ENCODE measurements around the gene PLPP7.
A peak's percentile ranks its signal among the peaks of the same experiment; 100 is the strongest.
"Not testable (repeated sequence)": the region's sequence is repeated elsewhere in the genome, so short reads cannot be mapped to it uniquely, and the experiment has no call there.

PLPP7 gene

DNA sequence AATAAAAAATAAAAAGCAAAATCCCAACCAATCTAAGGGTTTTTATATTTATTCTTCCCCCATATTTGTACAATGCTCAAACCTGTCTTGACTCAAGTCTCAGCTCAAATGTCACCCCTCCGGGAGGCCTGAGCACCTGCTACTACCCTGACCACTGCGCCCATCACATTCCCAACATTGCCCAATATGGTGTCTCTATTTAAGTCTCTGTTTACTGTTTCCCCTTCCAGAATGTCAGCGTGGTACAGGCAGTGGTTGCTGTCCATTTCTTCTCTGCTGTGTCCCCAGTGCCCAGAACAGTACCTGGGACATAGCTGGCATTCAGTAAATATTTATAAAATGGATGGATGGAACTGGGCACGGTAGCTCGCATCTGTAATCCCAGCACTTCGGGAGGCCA lies 57.0 kb downstream of the PLPP7 start:
- no peak overlapping the region for H3K9ac ChIP-seq (ENCODE audit: low read length in 5 of 5)
- no peaks in the 10 kb centered on the region for H3K36me3 ChIP-seq (ENCODE audit: control insufficient read depth in 5 of 5, insufficient read depth in 5 of 5, low read length in 5 of 5)
- peaks cover 0 to 4% (median 0%) of the 10 kb centered on the region in 5 donors for H3K27me3 ChIP-seq (ENCODE audit: control insufficient read depth in 5 of 5, insufficient read depth in 4 of 5, low read length in 5 of 5)
- H3K27ac ChIP-seq (ENCODE audit: low read depth, low read length), result no peak overlapping the region
- H3K9me3 ChIP-seq (ENCODE audit: control insufficient read depth in 5 of 5, low read length in 5 of 5), result no peaks in the 10 kb centered on the region
- H3K4me3 ChIP-seq (ENCODE audit: low read depth in 1 of 5, low read length in 5 of 5), result no peak overlapping the region
- H3K4me1 ChIP-seq (ENCODE audit: control insufficient read depth in 5 of 5, insufficient read depth in 5 of 5, low read length in 5 of 5), result peaks cover 0 to 11% (median 10%) of the 10 kb centered on the region in 5 donors

DNA sequence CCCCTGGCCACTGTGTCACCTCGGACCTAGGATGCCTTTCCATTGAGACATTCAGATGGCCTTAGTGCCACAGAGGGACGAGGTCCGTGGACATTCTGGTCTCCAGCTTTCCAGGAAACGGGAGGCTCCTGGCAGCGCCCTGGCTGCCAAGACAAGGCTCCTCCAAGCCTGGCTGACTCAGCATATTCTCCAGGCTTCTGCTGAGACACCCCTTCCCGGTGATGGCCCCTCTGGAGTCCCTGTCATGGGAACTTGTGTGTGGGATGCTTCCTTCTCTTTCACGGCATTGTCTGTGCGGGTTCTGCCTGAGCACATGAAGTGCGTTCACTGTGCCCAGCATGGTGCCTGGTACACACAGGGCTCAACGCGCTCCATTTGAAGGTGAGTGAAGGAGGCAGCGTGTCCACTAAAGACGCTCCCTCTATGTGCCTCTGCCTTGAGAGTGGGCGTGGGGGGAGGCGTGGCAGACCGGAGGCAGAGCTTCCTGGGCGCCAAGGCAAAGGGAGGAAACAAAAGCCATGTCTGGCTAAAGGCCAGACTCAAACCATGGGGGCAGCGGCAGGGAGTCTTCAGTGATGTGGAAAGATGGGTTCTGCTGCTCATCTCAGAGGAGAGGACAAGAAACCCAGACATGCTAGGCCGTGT lies 58.0 kb downstream of the PLPP7 start:
- H3K4me1 ChIP-seq (ENCODE audit: control insufficient read depth in 5 of 5, insufficient read depth in 5 of 5, low read length in 5 of 5), result peaks cover 0 to 11% (median 10%) of the 10 kb centered on the region in 5 donors
- no peak overlapping the region for H3K4me3 ChIP-seq (ENCODE audit: low read depth in 1 of 5, low read length in 5 of 5)
- H3K9me3 ChIP-seq (ENCODE audit: control insufficient read depth in 5 of 5, low read length in 5 of 5), result no peaks in the 10 kb centered on the region
- peaks cover 0 to 4% (median 0%) of the 10 kb centered on the region in 5 donors for H3K27me3 ChIP-seq (ENCODE audit: control insufficient read depth in 5 of 5, insufficient read depth in 4 of 5, low read length in 5 of 5)
- H3K27ac ChIP-seq (ENCODE audit: low read depth, low read length), result no peak overlapping the region
- H3K9ac ChIP-seq (ENCODE audit: low read length in 5 of 5), result no peak overlapping the region
- H3K36me3 ChIP-seq (ENCODE audit: control insufficient read depth in 5 of 5, insufficient read depth in 5 of 5, low read length in 5 of 5), result no peaks in the 10 kb centered on the region

DNA sequence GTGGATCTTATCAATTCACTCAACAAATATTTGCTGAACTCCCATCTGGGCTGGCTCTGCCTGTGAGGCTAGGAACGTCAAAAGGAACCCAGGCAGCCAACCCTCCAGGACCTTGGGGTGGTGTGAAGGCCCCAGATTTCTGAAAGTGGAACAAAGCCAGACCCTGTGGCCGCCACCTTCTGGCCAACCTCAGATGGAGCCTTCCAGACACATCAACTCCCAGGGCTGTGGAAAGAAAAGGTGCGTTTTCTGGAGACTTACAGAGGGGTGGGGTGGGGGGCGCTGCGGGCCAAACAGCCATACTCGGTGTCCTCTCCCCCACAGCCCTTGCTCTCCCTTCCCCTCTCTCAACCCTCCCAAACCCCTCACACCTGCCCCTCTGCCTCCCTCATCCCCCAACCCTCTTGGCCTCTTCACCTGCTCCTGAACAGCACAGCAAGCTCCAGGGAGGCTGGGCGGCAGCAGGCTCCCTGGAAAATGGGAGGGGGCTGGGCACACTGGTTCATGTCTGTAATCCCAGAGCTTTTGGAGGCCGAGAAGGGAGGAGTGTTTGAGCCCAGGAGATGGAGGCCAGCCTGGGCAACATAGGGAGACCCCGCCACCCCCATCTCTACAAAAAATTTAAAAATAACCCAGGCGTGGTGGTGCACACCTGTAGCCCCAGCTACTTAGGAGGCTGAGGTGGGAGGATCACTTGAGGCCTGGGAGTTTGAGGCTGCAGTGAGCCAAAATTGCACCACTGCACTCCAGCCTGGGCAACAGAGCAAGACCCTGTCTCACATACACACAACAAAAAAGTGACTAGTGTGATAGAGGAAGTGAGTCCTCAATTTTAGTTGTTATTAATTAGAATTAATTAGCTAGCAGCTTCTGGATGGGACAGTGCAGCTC lies 59.4 kb downstream of the PLPP7 start:
- Histone ChIP-seq H3K4me3 (ENCODE audit: low read depth in 1 of 5, low read length in 5 of 5) (no peak overlapping the region), H3K36me3 (ENCODE audit: control insufficient read depth in 5 of 5, insufficient read depth in 5 of 5, low read length in 5 of 5) (no peaks in the 10 kb centered on the region), H3K27me3 (ENCODE audit: control insufficient read depth in 5 of 5, insufficient read depth in 4 of 5, low read length in 5 of 5) (peaks cover 0 to 4% (median 0%) of the 10 kb centered on the region in 5 donors), H3K27ac (ENCODE audit: low read depth, low read length) (no peak overlapping the region), H3K9me3 (ENCODE audit: control insufficient read depth in 5 of 5, low read length in 5 of 5) (no peaks in the 10 kb centered on the region), H3K4me1 (ENCODE audit: control insufficient read depth in 5 of 5, insufficient read depth in 5 of 5, low read length in 5 of 5) (peaks cover 0 to 11% (median 10%) of the 10 kb centered on the region in 5 donors), H3K9ac (ENCODE audit: low read length in 5 of 5) (no peak overlapping the region)

DNA sequence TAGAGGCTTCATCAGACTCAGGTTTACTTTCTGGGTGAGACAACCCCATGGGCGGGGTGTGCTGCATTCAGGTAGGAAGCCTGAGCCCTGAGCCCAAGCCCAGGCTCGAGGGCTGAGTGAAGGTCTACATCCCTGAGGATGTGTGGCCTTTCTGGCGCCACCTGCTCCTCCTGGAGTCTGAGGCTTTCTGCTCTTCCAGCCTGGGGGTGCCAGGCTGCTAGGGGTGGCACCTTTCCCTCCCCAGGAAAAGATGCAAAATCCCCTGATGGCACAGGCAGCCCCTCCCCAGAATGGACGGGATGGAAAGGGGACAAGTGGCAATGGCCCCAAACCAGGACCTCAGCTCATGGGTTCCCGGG lies 60.0 kb downstream of the PLPP7 start:
- H3K27ac ChIP-seq (ENCODE audit: low read depth, low read length), result no peak overlapping the region
- H3K4me1 ChIP-seq (ENCODE audit: control insufficient read depth in 5 of 5, insufficient read depth in 5 of 5, low read length in 5 of 5), result peaks cover 0 to 11% (median 10%) of the 10 kb centered on the region in 5 donors
- no peaks in the 10 kb centered on the region for H3K36me3 ChIP-seq (ENCODE audit: control insufficient read depth in 5 of 5, insufficient read depth in 5 of 5, low read length in 5 of 5)
- peak overlapping the region in 4 of 5 donors; percentile 54 to 67 (median 62) for H3K4me3 ChIP-seq (ENCODE audit: low read depth in 1 of 5, low read length in 5 of 5)
- H3K9ac ChIP-seq (ENCODE audit: low read length in 5 of 5), result peak overlapping the region in 1 of 5 donors; percentile 69
- no peaks in the 10 kb centered on the region for H3K9me3 ChIP-seq (ENCODE audit: control insufficient read depth in 5 of 5, low read length in 5 of 5)
- H3K27me3 ChIP-seq (ENCODE audit: control insufficient read depth in 5 of 5, insufficient read depth in 4 of 5, low read length in 5 of 5), result peaks cover 0 to 4% (median 0%) of the 10 kb centered on the region in 5 donors

DNA sequence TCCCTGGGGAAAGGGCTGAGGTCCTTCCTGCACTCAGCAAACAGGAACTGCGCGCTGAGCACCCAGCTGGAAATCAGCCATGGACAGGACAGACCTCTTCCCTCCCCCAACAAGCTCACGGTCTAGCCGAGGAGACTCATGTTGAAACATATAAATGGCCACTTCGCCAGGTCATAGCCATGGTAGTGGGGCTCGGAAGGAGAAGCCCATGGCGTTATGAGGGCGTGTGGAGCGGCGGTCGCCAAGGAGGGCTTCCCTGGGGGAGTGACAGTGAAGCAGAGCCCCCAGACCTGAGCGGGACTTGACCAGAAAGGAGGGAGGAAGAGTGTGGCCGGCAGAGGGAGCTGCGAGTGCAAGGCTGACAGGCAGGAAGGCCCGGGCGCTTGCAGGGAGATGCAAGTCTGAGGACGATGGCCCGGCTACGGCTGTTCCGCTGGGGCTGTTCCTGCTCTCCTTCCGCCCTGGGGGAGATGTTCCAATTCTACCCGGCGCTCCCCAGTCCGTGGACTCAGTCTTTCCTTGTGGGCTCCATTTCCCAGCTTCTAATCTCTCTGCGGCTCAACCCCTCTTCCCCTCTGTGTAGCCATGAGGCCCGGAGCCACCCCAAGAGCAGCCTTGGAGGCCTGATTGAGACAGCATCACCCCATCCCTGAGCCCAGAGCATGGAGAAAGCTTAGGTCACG lies 60.5 kb downstream of the PLPP7 start:
- no peaks in the 10 kb centered on the region for H3K9me3 ChIP-seq (ENCODE audit: control insufficient read depth in 5 of 5, low read length in 5 of 5)
- H3K4me3 ChIP-seq (ENCODE audit: low read depth in 1 of 5, low read length in 5 of 5), result peak overlapping the region; percentile 53 to 67 (median 58)
- no peak overlapping the region for H3K27ac ChIP-seq (ENCODE audit: low read depth, low read length)
- H3K9ac ChIP-seq (ENCODE audit: low read length in 5 of 5), result peak overlapping the region in 3 of 5 donors; percentile 40 to 69 (median 69)
- H3K27me3 ChIP-seq (ENCODE audit: control insufficient read depth in 5 of 5, insufficient read depth in 4 of 5, low read length in 5 of 5), result peaks cover 0 to 4% (median 0%) of the 10 kb centered on the region in 5 donors
- H3K36me3 ChIP-seq (ENCODE audit: control insufficient read depth in 5 of 5, insufficient read depth in 5 of 5, low read length in 5 of 5), result no peaks in the 10 kb centered on the region
- H3K4me1 ChIP-seq (ENCODE audit: control insufficient read depth in 5 of 5, insufficient read depth in 5 of 5, low read length in 5 of 5), result peaks cover 0 to 11% (median 10%) of the 10 kb centered on the region in 5 donors

DNA sequence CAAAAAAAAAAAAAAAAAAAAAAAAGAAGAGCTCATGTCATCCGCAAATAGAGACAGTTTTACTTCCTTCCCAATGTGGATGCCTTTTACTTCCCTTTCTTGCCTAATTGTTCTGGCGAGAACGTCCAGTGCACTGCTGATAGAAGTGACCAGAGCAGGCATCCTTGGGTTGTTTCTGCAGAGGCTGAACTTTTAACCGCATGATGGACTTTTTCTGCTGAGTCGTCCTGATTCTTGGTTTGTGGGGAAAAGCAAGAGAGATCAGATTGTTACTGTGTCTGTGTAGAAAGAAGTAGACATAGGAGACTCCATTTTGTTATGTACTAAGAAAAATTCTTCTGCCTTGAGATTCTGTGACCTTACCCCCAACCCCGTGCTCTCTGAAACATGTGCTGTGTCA lies 67.0 kb downstream of the PLPP7 start:
- H3K9ac ChIP-seq (ENCODE audit: low read length in 5 of 5); H3K36me3 ChIP-seq (ENCODE audit: control insufficient read depth in 5 of 5, insufficient read depth in 5 of 5, low read length in 5 of 5); H3K27me3 ChIP-seq (ENCODE audit: control insufficient read depth in 5 of 5, insufficient read depth in 4 of 5, low read length in 5 of 5); H3K27ac ChIP-seq (ENCODE audit: low read depth, low read length); H3K4me3 ChIP-seq (ENCODE audit: low read depth in 1 of 5, low read length in 5 of 5); H3K4me1 ChIP-seq (ENCODE audit: control insufficient read depth in 5 of 5, insufficient read depth in 5 of 5, low read length in 5 of 5); H3K9me3 ChIP-seq (ENCODE audit: control insufficient read depth in 5 of 5, low read length in 5 of 5): not testable (repeated sequence)

DNA sequence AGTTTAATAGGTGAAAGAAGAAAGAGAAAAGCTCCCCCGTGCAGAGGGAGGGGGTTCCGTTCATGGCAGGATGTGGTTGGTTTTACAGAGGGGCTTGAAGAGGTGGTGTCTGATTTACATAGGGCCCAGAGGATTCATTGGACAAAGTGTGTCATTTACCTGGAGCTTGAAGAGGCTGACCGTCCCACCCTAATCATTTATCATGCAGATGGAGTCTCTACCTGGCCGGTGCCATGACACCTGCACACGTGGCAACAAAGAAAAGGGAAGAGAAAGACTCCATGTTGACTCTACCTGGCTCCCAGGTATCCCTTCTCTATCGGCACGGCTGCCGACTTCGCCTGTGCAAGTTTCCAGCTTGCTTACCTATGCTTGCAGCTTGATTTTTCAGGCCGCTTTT lies 69.0 kb downstream of the PLPP7 start:
- Histone ChIP-seq H3K27ac (ENCODE audit: low read depth, low read length) (no peak overlapping the region), H3K36me3 (ENCODE audit: control insufficient read depth in 5 of 5, insufficient read depth in 5 of 5, low read length in 5 of 5) (no peaks in the 10 kb centered on the region), H3K27me3 (ENCODE audit: control insufficient read depth in 5 of 5, insufficient read depth in 4 of 5, low read length in 5 of 5) (no peaks in the 10 kb centered on the region)

More for the DNA sequence above, 69.0 kb downstream of the PLPP7 start:
- H3K9me3 ChIP-seq (ENCODE audit: control insufficient read depth in 5 of 5, low read length in 5 of 5), result no peaks in the 10 kb centered on the region
- no peak overlapping the region for H3K4me3 ChIP-seq (ENCODE audit: low read depth in 1 of 5, low read length in 5 of 5)
- peaks cover 2 to 15% (median 12%) of the 10 kb centered on the region in 5 donors for H3K4me1 ChIP-seq (ENCODE audit: control insufficient read depth in 5 of 5, insufficient read depth in 5 of 5, low read length in 5 of 5)
- no peak overlapping the region for H3K9ac ChIP-seq (ENCODE audit: low read length in 5 of 5)
